Measurements from ENCODE around the gene MYOM1.
"Not testable (repeated sequence)": the region's sequence is repeated elsewhere in the genome, so short reads cannot be mapped to it uniquely, and the experiment has no call there.

Gene MYOM1

DNA sequence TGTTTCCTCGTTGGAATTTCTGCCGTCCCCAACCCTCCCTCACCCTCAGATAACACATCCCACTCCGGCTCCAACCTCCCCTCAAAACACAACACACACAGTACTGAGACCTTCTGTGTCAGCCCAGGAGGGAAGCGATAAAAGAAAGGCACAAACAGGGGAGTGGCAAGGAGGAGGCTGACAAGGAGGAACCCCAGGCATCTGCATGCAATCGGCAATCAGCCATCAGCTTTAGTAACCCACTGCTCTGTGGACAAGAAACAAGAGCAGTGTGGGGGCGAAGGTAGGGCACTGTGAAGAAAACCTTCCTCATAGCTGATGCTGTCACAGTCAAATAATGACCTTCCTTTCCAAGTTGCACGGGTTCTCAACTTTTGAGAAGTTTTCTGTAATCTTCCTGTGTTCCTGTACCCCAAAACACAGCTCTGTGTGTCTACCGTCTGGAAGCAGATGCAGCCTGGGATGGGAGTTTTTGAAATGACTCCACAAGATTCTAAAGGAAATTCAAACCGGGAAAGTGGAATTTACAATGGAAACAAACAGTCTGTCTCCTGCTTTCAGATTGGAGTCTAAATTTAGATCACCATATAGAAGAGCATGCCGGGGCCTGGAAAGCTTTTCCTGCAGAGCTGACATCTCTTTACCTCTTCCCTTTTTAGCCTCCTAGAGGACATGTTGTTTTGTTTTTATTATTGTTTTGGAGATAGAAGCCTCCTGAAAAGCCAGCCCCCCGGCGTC is 190.4 kb downstream of the MYOM1 start:
- DNase-seq = peak; percentile 49

DNA sequence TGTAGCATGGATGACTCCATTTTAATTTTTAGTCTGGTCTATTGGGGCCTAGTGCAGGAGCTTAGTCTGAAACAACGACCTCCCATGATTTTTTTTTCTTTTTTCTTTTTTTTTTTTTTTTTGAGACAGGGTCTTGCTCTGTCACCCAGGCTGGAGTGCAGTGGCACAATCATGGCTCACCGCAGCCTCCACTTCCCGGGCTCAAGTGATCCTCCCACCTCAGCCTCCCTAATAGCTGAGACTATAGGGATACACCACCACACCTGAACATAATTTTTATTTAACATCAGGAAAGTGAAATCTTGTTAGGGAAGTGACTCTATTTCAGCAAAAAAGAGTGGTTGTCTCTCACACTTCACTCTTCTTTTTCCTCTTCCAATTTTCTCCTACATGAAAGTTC is 191.7 kb downstream of the MYOM1 start:
- DNase-seq = not testable (repeated sequence)

DNA sequence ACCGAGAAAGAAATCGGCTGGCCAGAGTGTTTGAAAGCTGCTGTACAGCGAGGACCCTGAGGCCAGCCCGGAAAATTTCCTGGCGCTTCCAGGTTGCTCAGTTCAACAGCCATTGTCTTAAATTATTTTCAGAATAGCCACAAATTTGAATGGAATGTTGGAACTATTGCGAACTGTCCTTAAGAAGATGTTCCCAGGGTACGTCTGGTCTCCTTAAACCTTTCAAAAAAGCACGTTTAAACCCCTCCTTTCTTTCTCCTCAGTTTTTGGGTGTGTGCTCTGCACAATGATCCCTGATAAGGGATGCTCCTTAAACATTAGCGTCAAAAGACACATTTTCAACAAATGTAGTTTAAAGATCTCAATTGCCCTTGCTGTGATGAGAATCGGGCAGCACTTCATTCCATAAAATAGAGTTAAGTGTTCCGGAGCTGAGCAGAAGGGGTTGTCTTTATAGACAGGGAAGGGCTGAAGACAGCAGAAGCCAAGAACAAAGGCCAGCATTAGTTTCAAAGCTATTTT is 192.3 kb downstream of the MYOM1 start:
- DNase-seq = peak; percentile 43

DNA sequence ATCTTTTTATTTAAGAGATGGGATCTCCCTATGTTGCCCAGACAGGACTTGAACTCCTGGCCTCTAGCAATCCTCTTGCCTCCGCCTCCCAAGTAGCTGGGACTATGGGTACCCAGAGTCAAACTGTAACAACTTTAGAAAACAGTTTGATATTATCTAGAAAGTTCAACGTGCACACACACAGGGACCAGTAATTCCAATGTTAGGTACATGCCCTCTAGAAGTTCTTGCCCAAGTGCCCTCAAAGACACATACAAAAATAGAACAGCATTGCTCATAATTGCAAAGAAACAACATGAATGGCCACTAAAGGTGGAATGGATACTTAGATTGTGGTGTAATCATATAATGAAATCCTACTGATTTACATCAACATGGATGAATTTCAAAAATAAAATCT is 194.2 kb downstream of the MYOM1 start:
- DNase-seq = no peak

DNA sequence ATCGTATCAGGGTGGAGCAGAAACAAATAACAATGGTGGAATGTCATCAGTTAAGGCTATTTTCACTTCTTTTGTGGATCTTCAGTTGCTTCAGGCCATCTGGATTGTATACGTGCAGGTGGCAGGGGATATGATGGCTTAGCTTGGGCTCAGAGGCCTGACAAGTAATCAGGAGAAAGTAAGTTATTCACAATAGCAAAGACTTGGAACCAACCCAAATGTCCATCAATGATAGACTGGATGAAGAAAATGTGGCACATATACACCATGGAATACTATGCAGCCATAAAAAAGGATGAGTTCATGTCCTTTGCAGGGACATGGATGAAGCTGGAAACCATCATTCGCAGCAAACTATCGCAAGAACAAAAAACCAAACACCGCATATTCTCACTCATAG is 196.2 kb downstream of the MYOM1 start:
- DNase-seq = not testable (repeated sequence)

Measured in right kidney (tissue), 1 donor.